Measurements from ENCODE around the gene AMZ1.
"Not testable (repeated sequence)": the region's sequence is repeated elsewhere in the genome, so short reads cannot be mapped to it uniquely, and the experiment has no call there.

DNA sequence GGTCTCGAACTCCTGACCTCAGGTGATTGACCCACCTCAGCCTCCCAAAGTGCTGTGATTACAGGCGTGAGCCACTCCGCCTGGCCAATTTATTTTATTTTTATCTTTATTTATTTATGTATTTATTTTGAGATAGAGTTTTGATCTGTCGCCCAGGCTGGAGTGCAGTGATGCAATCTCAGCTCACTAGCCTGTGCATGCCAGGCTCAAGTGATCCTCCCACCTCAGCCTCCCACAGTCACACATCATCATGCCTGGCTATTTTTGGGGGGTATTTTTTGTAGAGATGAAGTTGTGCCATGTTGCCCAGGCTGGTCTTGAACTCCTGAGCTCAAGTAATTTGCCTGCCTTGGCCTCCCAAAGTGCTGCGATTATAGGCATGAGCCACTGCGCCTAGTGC lies 14.8 kb upstream of the AMZ1 start:
- TF ChIP-seq, protein P1, sequence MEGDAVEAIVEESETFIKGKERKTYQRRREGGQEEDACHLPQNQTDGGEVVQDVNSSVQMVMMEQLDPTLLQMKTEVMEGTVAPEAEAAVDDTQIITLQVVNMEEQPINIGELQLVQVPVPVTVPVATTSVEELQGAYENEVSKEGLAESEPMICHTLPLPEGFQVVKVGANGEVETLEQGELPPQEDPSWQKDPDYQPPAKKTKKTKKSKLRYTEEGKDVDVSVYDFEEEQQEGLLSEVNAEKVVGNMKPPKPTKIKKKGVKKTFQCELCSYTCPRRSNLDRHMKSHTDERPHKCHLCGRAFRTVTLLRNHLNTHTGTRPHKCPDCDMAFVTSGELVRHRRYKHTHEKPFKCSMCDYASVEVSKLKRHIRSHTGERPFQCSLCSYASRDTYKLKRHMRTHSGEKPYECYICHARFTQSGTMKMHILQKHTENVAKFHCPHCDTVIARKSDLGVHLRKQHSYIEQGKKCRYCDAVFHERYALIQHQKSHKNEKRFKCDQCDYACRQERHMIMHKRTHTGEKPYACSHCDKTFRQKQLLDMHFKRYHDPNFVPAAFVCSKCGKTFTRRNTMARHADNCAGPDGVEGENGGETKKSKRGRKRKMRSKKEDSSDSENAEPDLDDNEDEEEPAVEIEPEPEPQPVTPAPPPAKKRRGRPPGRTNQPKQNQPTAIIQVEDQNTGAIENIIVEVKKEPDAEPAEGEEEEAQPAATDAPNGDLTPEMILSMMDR (IDR thresholded peaks at IDR 0.05 in 8 of 11, conservative IDR thresholded peaks at IDR 0.05 in 3 of 11), result not testable (repeated sequence)
- not testable (repeated sequence) for TF ChIP-seq POLR2A, POLR2AphosphoS5 (IDR thresholded peaks at IDR 0.05)

Data from spleen (tissue), 7 donors.